Sigmoid colon (tissue), 7 donors: Measurements from ENCODE around the gene FNDC5. TPM values are rescaled to one million over a fixed set of nuclear protein-coding genes. Genes with fewer than 3 reads are reported as not detected.

ENCODE experiments used
- DNase-seq: peaks from one replicate; pipeline ENCODE4 v3.0.0-alpha.2; 2019
- H3K27ac ChIP-seq, 4 donors: fragments of 200-600 bp; sonication (generic); one replicate each; pipeline ENCODE4 v1.5.1; 2016 to 2019; ENCODE audit warnings: mild to moderate bottlenecking in 1 of 4
- H3K27me3 ChIP-seq, 3 donors: fragments of 200-600 bp; sonication (generic); one replicate each; pipeline ENCODE4 v1.5.1; 2019; ENCODE audit warnings: mild to moderate bottlenecking in 1 of 3
- H3K36me3 ChIP-seq, 4 donors: fragments of 200-600 bp; sonication (generic); one replicate each; pipeline ENCODE4 v1.5.1; 2016 to 2019
- H3K4me1 ChIP-seq, 4 donors: fragments of 200-600 bp; sonication (generic); one replicate each; pipeline ENCODE4 v1.5.1; 2017 to 2019
- H3K4me3 ChIP-seq, 4 donors: fragments of 200-600 bp; sonication (generic); one replicate each; pipeline ENCODE4 v1.5.1; 2017 to 2019; ENCODE audit warnings: mild to moderate bottlenecking in 2 of 4, moderate library complexity in 1 of 4
- H3K9me3 ChIP-seq, 4 donors: fragments of 200-600 bp in 3 of 4; sonication (generic) in 3 of 4; one replicate each; pipeline versions ENCODE4 v1.5.1 to v1.6.1; 2013 to 2019
- CTCF ChIP-seq, 4 experiments: fragments of 450-650 bp in 3 of 4; fragments of 200-600 bp in 1 of 4; IDR thresholded peaks; one replicate each; pipeline ENCODE4 v1.5.1; 2016 to 2019; ENCODE audit warnings: antibody characterized with exemption in 4 of 4, mild to moderate bottlenecking in 3 of 4, moderate library complexity in 2 of 4
- EP300 ChIP-seq, 4 donors: sonication (generic); formaldehyde crosslinking; IDR thresholded peaks; one replicate each; pipeline ENCODE4 v1.6.1; 2017; ENCODE audit warnings: antibody characterized with exemption in 4 of 4
- POLR2A ChIP-seq, 2 donors: fragments of 450-650 bp; IDR thresholded peaks; one replicate each; pipeline ENCODE4 v1.6.1; 2016; ENCODE audit warnings: antibody characterized with exemption in 2 of 2, mild to moderate bottlenecking in 2 of 2, moderate library complexity in 2 of 2
- POLR2AphosphoS5 ChIP-seq, 4 donors: sonication (generic); formaldehyde crosslinking; IDR thresholded peaks; one replicate each; pipeline ENCODE4 v1.6.1; 2017; ENCODE audit warnings: antibody characterized with exemption in 4 of 4
- WGBS, 2 donors: extraction: QIAGEN DNeasy Blood & Tissue Kit; methylation state at CpG; one replicate each; pipeline ENCODE4 v1.1.7; 2013; 5-methylcytosine and 5-hydroxymethylcytosine counted together
- intact Hi-C: fragments of 100-400 bp; cut with DNase I; formaldehyde crosslinking; loops from one replicate; pipeline ENCODE4 v1.15.1; 2023
- polyA plus RNA-seq, 3 donors: library from polyadenylated mRNA; stranded (reverse); fragments of 200-250 nt; gene quantifications; one replicate each; pipeline ENCODE4 v1.2.3, GENCODE V29; 2013
- total RNA-seq, 4 donors: library from RNA; depleted of rRNA; stranded (reverse); fragments of >200 nt; gene quantifications; one replicate each; pipeline ENCODE4 v1.1.0, GENCODE V29; 2016
- donor health status: healthy with polysubstance abuse.
- donor health status: Bipolar disorder and iron deficiency.
- donor health status: healthy.

The FNDC5 gene
- total and polyA plus RNA-seq, 7 donors: 0.20 to 10.2 (median 0.93) TPM; not detected in 1

- 23 to 77% methylated on average over 13 of the region's 13 CpGs for WGBS, 2 donors
- H3K36me3 ChIP-seq: peaks cover 4 to 76% (median 23%) of the 10 kb centered on the region in 4 donors
- DNase-seq: no peak
- TF ChIP-seq EP300 (IDR thresholded peaks at IDR 0.05): no peak
- TF ChIP-seq POLR2A (IDR thresholded peaks at IDR 0.05): no peak
- no peak for TF ChIP-seq CTCF (IDR thresholded peaks at IDR 0.05)
- TF ChIP-seq POLR2AphosphoS5 (IDR thresholded peaks at IDR 0.05): no peak
- H3K4me3 ChIP-seq: no peak overlapping the region
- intact Hi-C loops: no loop called here
- no peaks in the 10 kb centered on the region for H3K4me1 ChIP-seq
- no peaks in the 10 kb centered on the region for H3K9me3 ChIP-seq
- H3K27me3 ChIP-seq: no peaks in the 10 kb centered on the region
- no peak overlapping the region for H3K27ac ChIP-seq
Observed at GRCh38 chr1:32855861-32856617, 14.7 kb downstream of the FNDC5 start.

- H3K27me3 ChIP-seq: no peaks in the 10 kb centered on the region
- no peak for DNase-seq
- WGBS, 2 donors: 42 to 48% methylated on average over 2 of the region's 2 CpGs
- intact Hi-C loops: no loop called here
- H3K27ac ChIP-seq: no peak overlapping the region
- peaks cover 0 to 59% (median 21%) of the 10 kb centered on the region in 4 donors for H3K36me3 ChIP-seq
- H3K4me1 ChIP-seq: no peaks in the 10 kb centered on the region
- no peak overlapping the region for H3K4me3 ChIP-seq
- TF ChIP-seq POLR2A (IDR thresholded peaks at IDR 0.05) (no peak), POLR2AphosphoS5 (IDR thresholded peaks at IDR 0.05) (no peak), EP300 (IDR thresholded peaks at IDR 0.05) (no peak), CTCF (IDR thresholded peaks at IDR 0.05) (no peak)
- H3K9me3 ChIP-seq: no peaks in the 10 kb centered on the region
Observed at GRCh38 chr1:32848354-32849063, 22.2 kb downstream of the FNDC5 start.

- WGBS, 2 donors: 89 to 94% methylated on average over 1 of the region's 1 CpG
- Histone ChIP-seq H3K4me3 (no peak overlapping the region), H3K9me3 (no peaks in the 10 kb centered on the region), H3K27ac (no peak overlapping the region), H3K36me3 (peaks cover 28 to 92% (median 56%) of the 10 kb centered on the region in 4 donors), H3K4me1 (no peaks in the 10 kb centered on the region), H3K27me3 (no peaks in the 10 kb centered on the region)
- TF ChIP-seq EP300 (IDR thresholded peaks at IDR 0.05) (no peak), POLR2A (IDR thresholded peaks at IDR 0.05) (no peak), CTCF (IDR thresholded peaks at IDR 0.05) (no peak), POLR2AphosphoS5 (IDR thresholded peaks at IDR 0.05) (no peak)
- intact Hi-C loops: no loop called here
- no peak for DNase-seq
Observed at GRCh38 chr1:32831878-32832277, 38.8 kb downstream of the FNDC5 start.

GRCh38 chr1:32830092-32830852 lies 40.4 kb downstream of the FNDC5 start:
- WGBS, 2 donors: 87 to 91% methylated on average over 6 of the region's 6 CpGs
- Histone ChIP-seq H3K27me3 (no peaks in the 10 kb centered on the region), H3K9me3 (no peaks in the 10 kb centered on the region), H3K4me3 (no peak overlapping the region), H3K27ac (no peak overlapping the region), H3K4me1 (no peaks in the 10 kb centered on the region), H3K36me3 (peaks cover 34 to 100% (median 65%) of the 10 kb centered on the region in 4 donors)
- intact Hi-C loops: no loop called here
- no peak for DNase-seq
- TF ChIP-seq POLR2AphosphoS5 (IDR thresholded peaks at IDR 0.05): no peak
- TF ChIP-seq POLR2A (IDR thresholded peaks at IDR 0.05): no peak
- no peak for TF ChIP-seq EP300 (IDR thresholded peaks at IDR 0.05)
- no peak for TF ChIP-seq CTCF (IDR thresholded peaks at IDR 0.05)
